ENCODE results near the gene ISG15. TPM values are rescaled to one million over a fixed set of nuclear protein-coding genes. Genes with fewer than 3 reads are reported as not detected.
A peak's percentile ranks its signal among the peaks of the same experiment; 100 is the strongest.

Gene ISG15
- total and polyA plus RNA-seq, 2 of the 13 experiments (the other 11 are each of a cell fraction or from before 2014, with no cell fraction given): 42.1 to 54.9 TPM

GRCh38 chr1:1058921-1059493, 45.7 kb downstream of the ISG15 start (continued):
- TF ChIP-seq PBX3 (CRISPR knock-in tag; IDR thresholded peaks at IDR 0.05; ENCODE audit: borderline replicate concordance) (no peak), NFE2L2 (IDR thresholded peaks at IDR 0.05; ENCODE audit: low read length) (no peak), ZNF432 (CRISPR knock-in tag; IDR thresholded peaks at IDR 0.05; ENCODE audit: borderline replicate concordance) (no peak), CTCF (CRISPR knock-in tag; IDR thresholded peaks at IDR 0.05) (peak; percentile 54; the same call in 1 of the 2 replicates), RBM39 (IDR thresholded peaks at IDR 0.05; ENCODE audit: low read depth, low read length, poor library complexity, severe bottlenecking) (no peak), IRF2 (CRISPR knock-in tag; IDR thresholded peaks at IDR 0.05) (no peak), U2AF2 (IDR thresholded peaks at IDR 0.05; ENCODE audit: low read depth, low read length) (no peak), TFDP1 (CRISPR knock-in tag; IDR thresholded peaks at IDR 0.05; ENCODE audit: borderline replicate concordance) (no peak), MZF1 (CRISPR knock-in tag; IDR thresholded peaks at IDR 0.05; ENCODE audit: borderline replicate concordance) (no peak), ZSCAN31 (CRISPR knock-in tag; IDR thresholded peaks at IDR 0.05; ENCODE audit: low read depth) (no peak), CEBPZ (IDR thresholded peaks at IDR 0.05; ENCODE audit: low read length) (no peak), MYPOP (CRISPR knock-in tag; IDR thresholded peaks at IDR 0.05) (no peak), SRF (IDR thresholded peaks at IDR 0.05; ENCODE audit: low read depth, low read length) (no peak), ZNF414 (CRISPR knock-in tag; IDR thresholded peaks at IDR 0.05) (no peak), ZBTB38 (CRISPR knock-in tag; IDR thresholded peaks at IDR 0.05) (no peak), PHF21A (CRISPR knock-in tag; IDR thresholded peaks at IDR 0.05) (no peak), ZNF160 (CRISPR knock-in tag; IDR thresholded peaks at IDR 0.05) (no peak), SCMH1 (CRISPR knock-in tag; IDR thresholded peaks at IDR 0.05; ENCODE audit: borderline replicate concordance) (no peak), ZNF891 (CRISPR knock-in tag; IDR thresholded peaks at IDR 0.05) (no peak), MXD4 (CRISPR knock-in tag; IDR thresholded peaks at IDR 0.05) (no peak), ZFP36L2 (CRISPR knock-in tag; IDR thresholded peaks at IDR 0.05) (no peak)

Measured in HepG2 (cell line).